GM19240 (cell line): ENCODE measurements around the gene RAET1L.
"Not testable (repeated sequence)": the region's sequence is repeated elsewhere in the genome, so short reads cannot be mapped to it uniquely, and the experiment has no call there.

Experiments used
- DNase-seq: peaks from one replicate; pipeline ENCODE4 v3.0.0; 2011; ENCODE audit warnings: low spot score; ENCODE audit not compliant: insufficient read length

RAET1L gene

GRCh38 chr6:149991838-149992237, 33.5 kb downstream of the RAET1L start:
- DNase-seq: no peak

DNA sequence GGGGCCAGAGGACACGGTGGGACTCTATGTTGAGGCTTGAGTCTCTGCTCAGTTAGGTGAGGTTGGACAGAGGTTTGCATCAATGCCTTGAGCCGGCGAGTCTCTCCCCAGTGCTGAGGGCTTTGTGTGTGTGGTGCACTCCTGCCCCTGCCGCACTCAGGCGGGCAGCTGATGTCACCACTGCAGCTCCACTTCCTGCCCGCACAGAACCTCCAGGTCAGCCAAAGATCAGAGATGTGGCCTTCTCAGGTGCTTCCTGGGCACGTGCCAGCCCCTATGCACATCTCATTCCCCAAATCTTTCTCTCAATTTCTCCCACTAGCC, 33.9 kb downstream of the RAET1L start:
- DNase-seq: not testable (repeated sequence)

DNA sequence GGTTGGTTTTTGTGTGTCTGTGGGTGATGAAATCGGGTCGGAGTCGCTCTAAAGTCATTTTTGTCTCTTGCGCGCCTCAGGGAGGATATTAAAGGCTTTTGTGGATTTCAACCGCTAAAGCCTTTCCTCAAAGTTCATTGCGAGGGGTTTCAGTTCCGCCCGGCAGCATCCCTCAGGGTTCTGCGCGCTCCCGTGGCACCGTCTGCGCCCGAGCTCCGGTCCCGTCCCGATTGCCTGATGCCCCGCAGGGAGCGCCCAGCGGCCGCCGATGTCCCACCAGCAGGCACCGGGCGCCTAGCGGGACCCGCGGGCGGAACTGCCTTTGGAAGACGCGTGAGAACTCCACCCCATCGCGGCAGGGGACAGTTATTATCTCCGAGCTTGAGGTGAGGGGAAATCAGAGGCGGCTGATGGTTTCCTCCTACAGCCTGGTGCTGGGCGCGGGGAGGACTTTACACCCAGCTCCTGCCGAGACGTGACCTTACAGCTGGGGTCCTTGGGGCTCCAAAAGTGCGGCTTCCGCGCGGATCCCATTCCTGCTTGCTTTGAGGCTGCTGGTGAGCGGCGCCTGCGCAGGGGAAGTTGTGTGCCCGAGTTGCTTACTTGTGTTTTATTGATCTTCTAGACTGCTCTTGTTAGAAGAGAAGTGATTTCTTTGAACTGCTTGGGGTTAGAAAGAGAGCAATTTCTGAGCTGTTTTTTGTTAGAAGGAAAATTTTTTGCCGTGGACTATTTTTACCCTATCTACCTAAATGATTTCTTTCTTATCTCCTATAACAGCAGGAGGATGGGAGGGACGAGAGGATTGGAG, 34.5 kb downstream of the RAET1L start:
- DNase-seq: no peak

DNA sequence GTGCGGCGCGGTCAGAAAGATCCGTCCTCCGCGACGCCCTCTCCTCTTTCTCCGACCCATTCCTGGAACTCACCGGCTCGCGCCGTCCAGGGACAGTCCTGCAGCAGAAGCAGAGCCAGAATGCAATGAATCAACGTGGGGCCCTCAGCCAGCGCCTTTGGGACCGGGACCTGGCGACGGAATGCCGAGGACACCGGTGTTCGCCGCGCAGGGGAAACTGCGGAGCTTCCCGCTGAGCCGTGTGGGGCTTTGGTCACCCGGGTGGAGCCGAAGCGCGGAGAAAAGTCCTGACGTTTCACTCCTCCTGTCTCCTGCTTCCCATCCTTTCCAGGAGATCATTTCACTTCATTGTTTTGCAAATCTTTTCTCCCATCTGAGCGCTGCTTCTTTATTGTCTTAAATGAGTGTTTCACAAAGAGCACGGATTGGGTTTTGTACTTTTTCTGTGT, 35.1 kb downstream of the RAET1L start:
- no peak for DNase-seq

GRCh38 chr6:149988550-149989346, 36.6 kb downstream of the RAET1L start:
- no peak for DNase-seq

DNA sequence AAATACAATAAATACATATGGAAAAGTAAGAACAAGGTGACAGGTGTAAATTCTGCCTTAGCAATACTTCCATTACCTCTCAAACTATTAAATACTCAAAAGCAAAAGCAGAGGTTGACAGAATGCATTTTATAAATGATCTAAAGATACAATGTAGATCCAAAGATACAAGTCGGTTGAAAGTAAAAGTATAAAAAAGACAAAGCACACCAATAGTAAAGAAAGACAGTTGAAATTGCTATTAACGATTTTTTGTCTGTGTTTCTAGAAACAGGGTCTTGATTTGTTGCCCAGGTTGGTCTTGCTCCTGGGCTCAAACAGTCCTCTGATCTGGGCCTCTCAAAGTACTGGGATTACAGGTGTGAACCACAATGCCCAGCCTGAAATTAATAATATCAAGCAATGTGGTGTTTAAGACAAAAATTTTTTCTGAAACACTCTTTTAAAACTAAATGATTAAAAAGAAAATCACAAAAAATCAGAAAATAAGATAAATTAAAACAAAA, 37.7 kb downstream of the RAET1L start:
- no peak for DNase-seq

DNA sequence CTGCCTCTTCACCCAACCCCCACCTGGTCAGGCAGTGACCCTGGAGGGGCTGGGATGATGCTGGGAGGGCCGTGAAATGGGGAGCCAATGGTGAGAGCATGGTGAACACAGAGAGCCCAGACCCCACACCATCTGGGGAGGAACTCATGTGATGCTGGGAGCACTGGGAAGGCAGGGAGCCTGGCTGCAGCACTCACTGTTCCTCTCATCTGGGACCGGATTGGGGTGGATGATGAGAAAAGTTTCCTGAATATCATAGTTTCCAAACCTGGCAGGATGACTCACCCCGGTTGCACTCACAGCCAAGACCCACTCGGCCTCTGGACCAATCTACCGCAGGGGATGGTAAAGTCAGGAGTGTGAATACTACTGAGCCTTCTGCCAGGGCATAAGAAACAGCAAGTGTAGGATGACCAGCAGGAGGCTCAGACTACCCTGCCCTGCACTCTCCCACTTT, 39.8 kb downstream of the RAET1L start:
- DNase-seq: no peak

- no peak for DNase-seq
Observed at GRCh38 chr6:149984773-149985172, 40.6 kb downstream of the RAET1L start.

DNA sequence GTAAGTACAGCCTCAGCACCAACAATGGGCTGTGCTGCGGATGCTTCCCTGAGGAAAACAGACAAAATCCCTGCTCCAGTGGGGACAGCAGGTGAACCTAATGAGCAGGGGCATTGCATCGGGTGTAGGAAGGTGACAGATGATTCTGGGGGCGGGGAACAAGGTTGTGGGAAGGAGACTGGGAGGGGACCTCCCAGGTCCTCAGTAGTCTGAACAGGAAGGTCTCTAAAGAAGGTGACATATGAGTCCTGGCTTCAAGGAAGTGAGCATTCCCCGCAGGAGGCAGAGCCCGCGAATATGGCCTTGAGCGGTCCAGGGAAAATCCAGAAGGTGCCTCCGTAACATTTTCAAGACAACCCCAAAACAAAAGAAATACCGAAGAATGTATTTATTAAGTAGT, 42.2 kb downstream of the RAET1L start:
- no peak for DNase-seq

GRCh38 chr6:149979293-149979692, 46.0 kb downstream of the RAET1L start:
- DNase-seq: no peak

DNA sequence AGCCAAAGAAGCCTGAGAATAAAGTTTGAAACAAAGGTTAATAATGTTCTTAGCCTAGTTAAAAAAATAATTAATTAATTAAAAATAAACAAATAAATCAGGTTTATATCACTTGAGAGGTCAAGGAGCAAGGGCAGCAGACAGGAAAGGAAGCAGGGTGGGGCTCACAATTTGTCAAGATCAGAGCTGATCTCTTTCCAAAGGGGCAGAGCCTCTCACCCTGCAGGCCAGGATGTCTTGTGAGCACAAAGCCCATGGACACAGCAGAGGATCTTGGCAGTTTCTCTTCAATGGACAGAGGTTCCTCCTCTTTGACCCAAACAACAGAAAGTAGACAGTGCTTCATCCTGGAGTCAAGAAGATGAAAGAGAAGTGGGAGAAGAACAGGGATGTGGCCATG, 46.7 kb downstream of the RAET1L start:
- DNase-seq: no peak

DNA sequence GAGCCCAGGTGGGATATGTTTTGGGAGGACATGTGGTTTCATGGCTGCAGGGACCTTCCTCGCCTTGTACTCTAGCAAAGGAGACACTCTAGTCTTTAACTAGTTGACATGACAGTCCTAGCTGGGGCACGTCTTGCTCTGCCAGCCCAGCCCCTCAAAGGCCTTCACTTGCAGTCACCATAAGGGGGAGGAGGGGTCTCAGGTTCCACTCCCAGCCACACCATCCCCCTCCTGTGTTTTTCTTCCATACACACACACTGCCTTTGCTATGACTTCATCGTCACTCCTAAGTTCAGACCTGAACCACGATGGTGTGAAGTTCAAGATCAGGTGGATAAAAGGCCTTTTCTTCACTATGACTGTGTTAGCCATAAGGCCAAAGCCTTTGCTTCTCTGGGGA, 48.1 kb downstream of the RAET1L start:
- DNase-seq: no peak

- DNase-seq: no peak
Observed at GRCh38 chr6:149975400-149975799, 49.9 kb downstream of the RAET1L start.

- DNase-seq: no peak
Observed at GRCh38 chr6:149974825-149975224, 50.5 kb downstream of the RAET1L start.

GRCh38 chr6:149974394-149974793, 50.9 kb downstream of the RAET1L start:
- DNase-seq: not testable (repeated sequence)

DNA sequence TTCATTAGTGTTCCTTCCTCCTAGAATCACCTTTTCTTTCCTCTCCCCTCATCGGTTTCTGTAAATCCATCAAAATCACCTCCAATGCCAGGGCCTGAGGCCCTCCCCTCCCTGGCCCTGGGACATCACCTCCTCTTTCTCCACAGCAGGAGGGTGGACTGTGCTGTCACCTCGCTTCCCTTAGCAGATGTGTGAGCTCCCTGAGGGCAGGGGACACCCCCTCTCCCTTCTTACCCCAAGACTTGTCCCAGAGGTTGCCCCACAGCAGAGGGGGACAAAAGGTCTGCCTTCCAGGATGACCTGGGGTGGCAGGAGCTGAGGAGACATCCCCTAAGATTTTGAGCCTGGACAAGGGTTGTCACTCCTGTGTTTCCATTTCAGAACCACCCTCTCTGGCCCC, 55.7 kb downstream of the RAET1L start:
- no peak for DNase-seq

DNA sequence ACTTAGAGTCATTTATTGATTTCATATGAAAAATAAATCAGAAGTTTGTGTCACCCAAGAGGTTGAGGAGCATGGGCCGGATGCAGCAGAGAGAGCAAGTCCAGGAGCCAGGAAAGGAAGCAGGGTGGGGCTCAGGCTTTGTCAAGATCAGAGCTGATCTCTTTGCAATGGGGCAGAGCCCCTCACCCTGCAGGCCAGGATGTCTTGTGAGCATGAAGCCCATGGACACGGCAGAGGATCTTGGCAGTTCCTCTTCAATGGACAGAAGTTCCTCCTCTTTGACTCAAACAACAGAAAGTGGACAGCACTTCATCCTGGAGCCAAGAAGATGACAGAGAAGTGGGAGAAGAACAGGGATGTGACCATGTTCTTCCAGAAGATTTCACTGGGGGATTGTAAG, 56.4 kb downstream of the RAET1L start:
- DNase-seq: not testable (repeated sequence)
